Measurements from ENCODE around the gene PCGF5. TPM values are rescaled to one million over a fixed set of nuclear protein-coding genes. Genes with fewer than 3 reads are reported as not detected.
"Not testable (repeated sequence)": the region's sequence is repeated elsewhere in the genome, so short reads cannot be mapped to it uniquely, and the experiment has no call there.

PCGF5 gene
- total RNA-seq, 1 donor from 2014 or later, result 11.2 TPM

DNA sequence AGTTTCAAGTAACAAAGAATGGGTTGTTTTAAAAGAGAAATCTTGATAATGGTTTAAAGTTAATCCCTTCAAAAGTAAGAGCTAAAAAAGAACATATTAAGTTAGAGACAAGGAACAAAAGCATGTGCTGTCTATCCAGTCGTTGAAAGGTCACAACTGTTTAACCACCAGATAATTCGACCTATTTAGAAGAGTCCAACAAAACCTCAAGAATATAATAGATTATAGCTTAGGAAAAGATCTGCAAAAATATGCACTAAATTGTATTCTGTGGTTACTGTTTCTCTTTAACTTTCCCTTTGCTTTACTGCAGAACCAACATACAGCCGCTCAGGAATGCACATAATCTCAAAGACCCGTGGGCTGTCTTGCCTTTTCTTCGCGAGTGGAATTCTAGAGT, 74.9 kb downstream of the PCGF5 start:
- H3K36me3 Mint-ChIP-seq (ENCODE audit: low read depth), result no peaks in the 10 kb centered on the region
- no peak for TF ChIP-seq CTCF (conservative IDR thresholded peaks at IDR 0.05)
- H3K27me3 Mint-ChIP-seq (ENCODE audit: low read depth), result no peaks in the 10 kb centered on the region
- no peak overlapping the region for H3K4me3 Mint-ChIP-seq
- H3K9me3 Mint-ChIP-seq, result no peaks in the 10 kb centered on the region
- no peak overlapping the region for H3K27ac Mint-ChIP-seq (ENCODE audit: unreplicated experiment)
- H3K4me1 Mint-ChIP-seq, result peaks cover 21% of the 10 kb centered on the region
- DNase-seq (ENCODE audit: low read depth, low spot score), result no peak

GRCh38 chr10:91296471-91296870, 76.0 kb downstream of the PCGF5 start:
- H3K27ac Mint-ChIP-seq (ENCODE audit: unreplicated experiment), result no peak overlapping the region
- H3K9me3 Mint-ChIP-seq, result no peaks in the 10 kb centered on the region
- no peak overlapping the region for H3K4me3 Mint-ChIP-seq
- TF ChIP-seq CTCF (conservative IDR thresholded peaks at IDR 0.05), result peak; percentile 42
- no peaks in the 10 kb centered on the region for H3K27me3 Mint-ChIP-seq (ENCODE audit: low read depth)
- H3K4me1 Mint-ChIP-seq, result peaks cover 21% of the 10 kb centered on the region
- DNase-seq (ENCODE audit: low read depth, low spot score), result no peak
- H3K36me3 Mint-ChIP-seq (ENCODE audit: low read depth), result no peaks in the 10 kb centered on the region

GRCh38 chr10:91298224-91298871, 77.9 kb downstream of the PCGF5 start:
- DNase-seq (ENCODE audit: low read depth, low spot score), result peak; percentile 79
- Mint-ChIP-seq H3K9me3 (no peaks in the 10 kb centered on the region), H3K36me3 (ENCODE audit: low read depth) (no peaks in the 10 kb centered on the region), H3K4me1 (peaks cover 21% of the 10 kb centered on the region), H3K4me3 (peak overlapping the region; percentile 39), H3K27ac (ENCODE audit: unreplicated experiment) (no peak overlapping the region), H3K27me3 (ENCODE audit: low read depth) (no peaks in the 10 kb centered on the region)
- TF ChIP-seq CTCF (conservative IDR thresholded peaks at IDR 0.05), result peak; percentile 97

DNA sequence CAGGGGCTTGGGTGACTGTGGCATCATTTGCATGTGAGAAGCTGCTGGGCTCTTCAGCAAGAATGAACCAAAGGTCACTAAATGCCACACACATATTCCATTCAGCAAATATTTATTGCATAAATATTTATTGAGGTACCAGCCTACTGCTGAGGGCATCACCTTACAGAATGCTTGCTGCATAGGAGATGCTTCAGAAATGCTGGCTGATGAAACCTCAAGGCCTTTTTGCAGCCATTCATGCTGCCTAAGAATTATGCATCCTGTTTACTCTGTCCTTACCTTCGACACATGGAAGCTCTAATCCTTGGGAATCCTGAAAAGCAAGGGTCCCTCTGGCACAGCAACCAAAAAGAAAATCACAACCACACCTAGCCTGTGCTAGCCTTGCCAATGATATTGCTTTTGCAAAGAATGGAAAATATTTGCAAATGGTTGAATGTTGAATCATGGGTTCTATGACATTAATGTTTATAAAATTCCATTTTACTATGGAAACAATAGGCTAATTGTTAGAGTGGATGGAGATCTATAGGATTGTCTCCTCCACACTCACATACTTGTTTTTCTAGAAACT, 79.6 kb downstream of the PCGF5 start:
- Mint-ChIP-seq H3K9me3 (no peaks in the 10 kb centered on the region), H3K27ac (ENCODE audit: unreplicated experiment) (no peak overlapping the region), H3K36me3 (ENCODE audit: low read depth) (no peaks in the 10 kb centered on the region), H3K4me3 (no peak overlapping the region), H3K4me1 (peaks cover 13% of the 10 kb centered on the region), H3K27me3 (ENCODE audit: low read depth) (no peaks in the 10 kb centered on the region)
- DNase-seq (ENCODE audit: low read depth, low spot score), result no peak
- TF ChIP-seq CTCF (conservative IDR thresholded peaks at IDR 0.05), result no peak

DNA sequence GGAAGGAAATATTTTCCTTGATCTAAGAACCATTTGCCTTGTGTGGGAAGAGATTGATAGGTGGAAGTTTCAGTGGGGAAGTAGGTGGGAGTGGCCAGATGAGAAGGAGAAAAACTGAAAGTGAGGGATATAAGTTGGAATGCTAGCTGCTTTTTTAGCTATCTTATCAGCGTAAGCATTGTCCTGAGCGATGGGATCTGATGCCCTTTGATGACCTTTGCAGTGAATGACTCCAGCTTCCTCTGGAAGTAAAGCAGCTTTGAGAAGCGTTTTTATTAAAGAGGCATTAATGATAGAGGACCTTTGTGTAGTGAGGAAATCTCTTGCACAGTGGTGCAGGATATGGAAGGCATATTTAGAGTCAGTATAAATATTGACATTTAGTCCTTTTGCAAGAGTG, 82.5 kb downstream of the PCGF5 start:
- DNase-seq (ENCODE audit: low read depth, low spot score); H3K27ac Mint-ChIP-seq (ENCODE audit: unreplicated experiment); H3K36me3 Mint-ChIP-seq (ENCODE audit: low read depth); H3K9me3 Mint-ChIP-seq; H3K4me3 Mint-ChIP-seq; H3K4me1 Mint-ChIP-seq; H3K27me3 Mint-ChIP-seq (ENCODE audit: low read depth): not testable (repeated sequence)

DNA sequence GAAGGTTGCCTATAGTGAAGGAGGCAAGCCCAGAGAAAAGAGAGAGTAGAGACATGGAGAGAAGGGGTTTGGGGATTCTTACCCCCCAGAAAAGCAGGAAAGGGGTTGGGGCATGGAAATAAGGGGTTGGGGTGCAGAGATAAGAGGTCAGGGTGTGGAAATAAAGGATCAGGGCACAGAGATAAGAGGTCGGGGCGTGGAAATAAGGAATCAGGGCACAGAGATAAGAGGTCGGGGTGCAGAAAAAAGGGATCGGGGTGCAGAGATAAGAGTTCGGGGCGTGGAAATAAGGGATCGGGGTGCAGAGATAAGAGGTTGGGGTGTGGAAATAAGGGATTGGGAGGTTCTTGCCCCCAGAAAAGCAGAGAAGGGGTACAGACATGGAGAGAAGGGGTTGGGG, 85.5 kb downstream of the PCGF5 start:
- H3K27ac Mint-ChIP-seq (ENCODE audit: unreplicated experiment); H3K36me3 Mint-ChIP-seq (ENCODE audit: low read depth); H3K4me3 Mint-ChIP-seq; H3K27me3 Mint-ChIP-seq (ENCODE audit: low read depth); H3K9me3 Mint-ChIP-seq; DNase-seq (ENCODE audit: low read depth, low spot score); H3K4me1 Mint-ChIP-seq: not testable (repeated sequence)
